Measurements from ENCODE around the gene NRTN. TPM values are rescaled to one million over a fixed set of nuclear protein-coding genes. Genes with fewer than 3 reads are reported as not detected.

NRTN gene
- total RNA-seq, 1 experiment from 2014 or later = 0.80 TPM

DNA sequence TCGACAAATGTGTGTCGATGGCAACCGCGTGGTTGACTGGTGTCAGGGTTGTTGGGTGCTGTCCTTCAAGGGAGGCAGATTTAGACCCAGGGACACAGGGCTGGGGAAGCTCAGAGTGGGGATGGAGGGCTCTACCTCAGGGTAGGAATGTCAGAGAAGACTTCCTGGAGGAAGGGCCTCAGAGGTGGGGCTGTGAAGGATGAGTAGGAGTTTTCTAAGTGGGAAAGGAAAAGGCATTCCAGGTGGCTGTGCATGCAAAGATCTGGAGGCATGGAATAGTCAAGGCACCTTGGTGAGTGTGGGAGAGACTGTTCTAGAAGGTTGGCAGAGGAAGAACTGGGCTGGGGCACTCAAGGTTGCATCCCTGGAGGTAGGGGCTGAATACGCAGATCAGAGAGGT lies 2.0 kb downstream of the NRTN start:
- Histone ChIP-seq H3K27ac (ENCODE audit: low read length) (no peak overlapping the region), H3K4me1 (ENCODE audit: control insufficient read depth, insufficient read depth, low read length) (peaks cover 4% of the 10 kb centered on the region), H3K27me3 (ENCODE audit: control insufficient read depth, insufficient read depth, low read length) (no peaks in the 10 kb centered on the region), H3K9me3 (ENCODE audit: control insufficient read depth, insufficient read depth, low read depth, low read length) (no peaks in the 10 kb centered on the region), H3K36me3 (ENCODE audit: control insufficient read depth, insufficient read depth, low read length) (no peaks in the 10 kb centered on the region), H3K4me3 (ENCODE audit: low read depth in 2 of 2, low read length in 2 of 2) (no peak overlapping the region)
- ATAC-seq (no peak), DNase-seq (ENCODE audit: low read depth, low spot score) (no peak)
- ChIA-PET POLR2A (no interaction called here), CTCF (interaction anchor here (0.6 to 0.7 kb wide), 2 partner anchors 10 to 16 kb away, joined by 4 read pairs; no protein-coding TSS in a partner anchor)
- in situ Hi-C loops (cut with HindIII; ENCODE audit: low pct_unique_long_range_greater_than_20kb, low sequenced_read_pairs) = no loop called here
- BruUV-seq (replicated peaks) = no TSS peak
- TF ChIP-seq TCF7L2 (IDR thresholded peaks at IDR 0.05; ENCODE audit: low read depth, low read length) = no peak
- TF ChIP-seq, protein P1, sequence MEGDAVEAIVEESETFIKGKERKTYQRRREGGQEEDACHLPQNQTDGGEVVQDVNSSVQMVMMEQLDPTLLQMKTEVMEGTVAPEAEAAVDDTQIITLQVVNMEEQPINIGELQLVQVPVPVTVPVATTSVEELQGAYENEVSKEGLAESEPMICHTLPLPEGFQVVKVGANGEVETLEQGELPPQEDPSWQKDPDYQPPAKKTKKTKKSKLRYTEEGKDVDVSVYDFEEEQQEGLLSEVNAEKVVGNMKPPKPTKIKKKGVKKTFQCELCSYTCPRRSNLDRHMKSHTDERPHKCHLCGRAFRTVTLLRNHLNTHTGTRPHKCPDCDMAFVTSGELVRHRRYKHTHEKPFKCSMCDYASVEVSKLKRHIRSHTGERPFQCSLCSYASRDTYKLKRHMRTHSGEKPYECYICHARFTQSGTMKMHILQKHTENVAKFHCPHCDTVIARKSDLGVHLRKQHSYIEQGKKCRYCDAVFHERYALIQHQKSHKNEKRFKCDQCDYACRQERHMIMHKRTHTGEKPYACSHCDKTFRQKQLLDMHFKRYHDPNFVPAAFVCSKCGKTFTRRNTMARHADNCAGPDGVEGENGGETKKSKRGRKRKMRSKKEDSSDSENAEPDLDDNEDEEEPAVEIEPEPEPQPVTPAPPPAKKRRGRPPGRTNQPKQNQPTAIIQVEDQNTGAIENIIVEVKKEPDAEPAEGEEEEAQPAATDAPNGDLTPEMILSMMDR (IDR thresholded peaks at IDR 0.05) = no peak
- intact Hi-C loops (cut with micrococcal nuclease; ENCODE audit: unreplicated experiment) = loop anchor here (10.0 kb wide), 1 partner anchor 88 kb away; no protein-coding TSS in a partner anchor

DNA sequence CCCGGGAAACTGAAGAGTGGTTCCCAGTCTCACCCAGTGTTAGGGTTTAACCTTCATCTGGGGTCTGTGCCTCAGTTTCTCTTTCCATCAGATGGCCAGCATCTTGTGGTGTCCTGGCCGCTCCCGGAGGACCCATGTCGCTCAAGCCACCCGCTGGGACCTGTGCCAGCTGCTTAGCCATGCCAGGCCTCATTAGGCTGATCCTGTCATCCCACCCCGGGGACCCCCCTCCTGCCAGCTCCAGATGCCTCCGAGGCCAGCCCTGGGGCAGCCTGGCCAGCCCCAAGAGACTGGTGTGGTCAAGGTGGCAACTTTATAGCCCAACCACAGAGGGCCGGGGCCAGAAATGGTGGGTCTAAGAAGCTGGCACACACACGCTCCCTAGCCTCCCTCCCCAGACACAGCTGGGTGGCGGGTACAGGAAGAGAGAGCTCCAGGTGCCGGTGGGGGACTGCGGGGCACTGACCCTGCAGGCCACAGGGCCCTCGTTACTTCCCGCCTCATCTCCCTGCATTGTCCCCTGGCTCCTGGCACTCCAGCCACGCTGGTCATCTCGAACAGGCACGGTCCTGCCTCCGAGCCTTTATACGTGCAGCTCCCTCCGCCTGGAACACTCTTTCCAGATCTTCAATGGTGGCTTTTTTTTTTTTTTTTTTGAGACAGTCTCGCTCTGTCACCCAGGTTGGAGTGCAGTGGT lies 3.4 kb downstream of the NRTN start:
- H3K4me1 ChIP-seq (ENCODE audit: control insufficient read depth, insufficient read depth, low read length) = peaks cover 4% of the 10 kb centered on the region
- TF ChIP-seq POLR2AphosphoS5 (IDR thresholded peaks at IDR 0.05; ENCODE audit: low read depth, low read length) (no peak), SIN3A (IDR thresholded peaks at IDR 0.05; ENCODE audit: borderline replicate concordance, insufficient read depth, low read depth, low read length) (no peak)
- TF ChIP-seq, protein P2, sequence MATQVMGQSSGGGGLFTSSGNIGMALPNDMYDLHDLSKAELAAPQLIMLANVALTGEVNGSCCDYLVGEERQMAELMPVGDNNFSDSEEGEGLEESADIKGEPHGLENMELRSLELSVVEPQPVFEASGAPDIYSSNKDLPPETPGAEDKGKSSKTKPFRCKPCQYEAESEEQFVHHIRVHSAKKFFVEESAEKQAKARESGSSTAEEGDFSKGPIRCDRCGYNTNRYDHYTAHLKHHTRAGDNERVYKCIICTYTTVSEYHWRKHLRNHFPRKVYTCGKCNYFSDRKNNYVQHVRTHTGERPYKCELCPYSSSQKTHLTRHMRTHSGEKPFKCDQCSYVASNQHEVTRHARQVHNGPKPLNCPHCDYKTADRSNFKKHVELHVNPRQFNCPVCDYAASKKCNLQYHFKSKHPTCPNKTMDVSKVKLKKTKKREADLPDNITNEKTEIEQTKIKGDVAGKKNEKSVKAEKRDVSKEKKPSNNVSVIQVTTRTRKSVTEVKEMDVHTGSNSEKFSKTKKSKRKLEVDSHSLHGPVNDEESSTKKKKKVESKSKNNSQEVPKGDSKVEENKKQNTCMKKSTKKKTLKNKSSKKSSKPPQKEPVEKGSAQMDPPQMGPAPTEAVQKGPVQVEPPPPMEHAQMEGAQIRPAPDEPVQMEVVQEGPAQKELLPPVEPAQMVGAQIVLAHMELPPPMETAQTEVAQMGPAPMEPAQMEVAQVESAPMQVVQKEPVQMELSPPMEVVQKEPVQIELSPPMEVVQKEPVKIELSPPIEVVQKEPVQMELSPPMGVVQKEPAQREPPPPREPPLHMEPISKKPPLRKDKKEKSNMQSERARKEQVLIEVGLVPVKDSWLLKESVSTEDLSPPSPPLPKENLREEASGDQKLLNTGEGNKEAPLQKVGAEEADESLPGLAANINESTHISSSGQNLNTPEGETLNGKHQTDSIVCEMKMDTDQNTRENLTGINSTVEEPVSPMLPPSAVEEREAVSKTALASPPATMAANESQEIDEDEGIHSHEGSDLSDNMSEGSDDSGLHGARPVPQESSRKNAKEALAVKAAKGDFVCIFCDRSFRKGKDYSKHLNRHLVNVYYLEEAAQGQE (IDR thresholded peaks at IDR 0.05; ENCODE audit: insufficient read depth in 1 of 2, low read depth in 2 of 2, low read length in 1 of 2) = no peak
- TF ChIP-seq, protein P1 (IDR thresholded peaks at IDR 0.05) = no peak
- no peaks in the 10 kb centered on the region for H3K27me3 ChIP-seq (ENCODE audit: control insufficient read depth, insufficient read depth, low read length)
- in situ Hi-C loops (cut with HindIII; ENCODE audit: low pct_unique_long_range_greater_than_20kb, low sequenced_read_pairs) (no loop called here), intact Hi-C loops (cut with micrococcal nuclease; ENCODE audit: unreplicated experiment) (loop anchor here (10.0 kb wide), 1 partner anchor 87 kb away; no protein-coding TSS in a partner anchor)
- POLR2A ChIA-PET = no interaction called here
- H3K27ac ChIP-seq (ENCODE audit: low read length) = no peak overlapping the region
- BruUV-seq (replicated peaks) = no TSS peak
- H3K36me3 ChIP-seq (ENCODE audit: control insufficient read depth, insufficient read depth, low read length) = no peaks in the 10 kb centered on the region
- no peaks in the 10 kb centered on the region for H3K9me3 ChIP-seq (ENCODE audit: control insufficient read depth, insufficient read depth, low read depth, low read length)
- H3K4me3 ChIP-seq (ENCODE audit: low read depth in 2 of 2, low read length in 2 of 2) = no peak overlapping the region
- DNase-seq (ENCODE audit: low read depth, low spot score) = no peak
- CTCF ChIA-PET = interaction anchor here (0.6 to 0.7 kb wide), 4 partner anchors 14 to 1598 kb away, joined by 3 to 9 read pairs (median 4); no protein-coding TSS in a partner anchor
- no peak for ATAC-seq
